HepG2 (cell line): Measurements from ENCODE around the gene LIMD2. TPM values are rescaled to one million over a fixed set of nuclear protein-coding genes. Genes with fewer than 3 reads are reported as not detected.

Experiments
- ATAC-seq: fragments of 200-7000 bp; cut with Tn5 transposase; 3 replicates; pipeline ENCODE4 v1.9.1; 2020; ENCODE audit warnings: mild to moderate bottlenecking, moderate library complexity
- BruUV-seq: library from RNA; stranded (reverse); fragments of 400-500 nt; replicated peaks from 2 replicates; lab custom pipeline; 2021; lab: Mats Ljungman, UMichigan
- CTCF ChIA-PET: fragments of 300-600 bp; formaldehyde crosslinking; extraction: SDS; loops from one replicate; lab custom pipeline; 2021; ENCODE audit warnings: low total read pairs, inconsistent platforms, low intra/inter-chr PET ratio; lab: Yijun Ruan, JAX
- POLR2A ChIA-PET: fragments of 350-600 bp; sonication (Branson Sonifier 250); formaldehyde crosslinking; loops from one replicate; lab custom pipeline; 2020; ENCODE audit warnings: antibody characterized with exemption, inconsistent platforms; lab: Yijun Ruan, JAX
- DNase-seq: peaks from one replicate; pipeline ENCODE4 v3.0.0-alpha.2; 2015; ENCODE audit warnings: low spot score
- FAIRE-seq: peaks from 3 replicates; lab custom pipeline; 2011; peaks lifted over from hg19 to GRCh38; lab: Jason Lieb, UNC
- H2AFZ ChIP-seq: one replicate; pipeline ENCODE4 v1.6.1; 2011; ENCODE audit warnings: low read length, inconsistent platforms
- H3K27ac ChIP-seq: fragments of 300-600 bp; 3 replicates; pipeline ENCODE4 v1.8.0; 2011; ENCODE audit warnings: mixed run types, mild to moderate bottlenecking, mixed read lengths, low read length, inconsistent platforms; ENCODE audit not compliant: insufficient read depth; ENCODE audit errors: extremely low read length
- H3K27me3 ChIP-seq, 2 experiments: fragments of 200-600 bp in 1 of 2; 2 replicates in 1 of 2; 3 replicates in 1 of 2; pipeline versions ENCODE4 v1.6.0 to v1.8.0; 2011; ENCODE audit warnings: low read length in 2 of 2, mild to moderate bottlenecking in 2 of 2, moderate library complexity in 2 of 2, inconsistent platforms in 1 of 2; ENCODE audit not compliant: insufficient read depth in 2 of 2, control insufficient read depth in 1 of 2
- H3K36me3 ChIP-seq, 2 experiments: fragments of 200-600 bp in 1 of 2; replicated peaks in 1 of 2; 2 replicates in 1 of 2; 3 replicates in 1 of 2; pipeline versions ENCODE4 v1.5.1 to v1.8.0; 2011; ENCODE audit warnings: low read length in 2 of 2, inconsistent platforms in 1 of 2; ENCODE audit not compliant: insufficient read depth in 2 of 2, control insufficient read depth in 1 of 2
- H3K4me1 ChIP-seq: 2 replicates; pipeline ENCODE4 v1.5.1; 2012; ENCODE audit warnings: low read length, inconsistent platforms; ENCODE audit not compliant: insufficient read depth
- H3K4me2 ChIP-seq: 2 replicates; pipeline ENCODE4 v1.6.0; 2011; ENCODE audit warnings: low read depth, low read length, inconsistent platforms
- H3K4me3 ChIP-seq, 3 experiments: fragments of 200-600 bp in 1 of 3; sonication (generic), shearing (Covaris generic) in 1 of 3; replicated peaks in 1 of 3; 2 replicates each; pipeline ENCODE4 v1.5.1; 2011 to 2016; ENCODE audit warnings: low read length in 3 of 3, inconsistent platforms in 2 of 3, low read depth in 2 of 3, mild to moderate bottlenecking in 2 of 3, control low read depth in 1 of 3, mixed read lengths in 1 of 3; ENCODE audit not compliant: insufficient read depth in 1 of 3
- H3K79me2 ChIP-seq: one replicate; pipeline ENCODE4 v1.6.1; 2011; ENCODE audit warnings: low read length, inconsistent platforms; ENCODE audit not compliant: insufficient read depth
- H3K9ac ChIP-seq: 2 replicates; pipeline ENCODE4 v1.6.0; 2011; ENCODE audit warnings: mild to moderate bottlenecking, low read depth, low read length, inconsistent platforms; ENCODE audit not compliant: insufficient read depth
- H3K9me3 ChIP-seq: 2 replicates; pipeline ENCODE4 v1.5.1; 2012; ENCODE audit warnings: mild to moderate bottlenecking, low read length
- H4K20me1 ChIP-seq: 2 replicates; pipeline ENCODE4 v1.6.0; 2011; ENCODE audit warnings: inconsistent platforms, mild to moderate bottlenecking, low read length, moderate library complexity; ENCODE audit not compliant: insufficient read depth
- HNF4A ChIP-seq: sonication (generic); formaldehyde crosslinking; IDR thresholded peaks from 2 replicates; pipeline ENCODE4 v1.4.0; 2020; ENCODE audit warnings: missing genetic modification reagents
- YEATS2 ChIP-seq: sonication (generic); formaldehyde crosslinking; IDR thresholded peaks from 2 replicates; pipeline ENCODE4 v1.4.0; 2020; ENCODE audit warnings: missing genetic modification reagents, borderline replicate concordance
- ZEB1 ChIP-seq: IDR thresholded peaks from 2 replicates; pipeline ENCODE4 v1.6.1; 2012; ENCODE audit warnings: mild to moderate bottlenecking, low read depth, inconsistent platforms; ENCODE audit not compliant: insufficient replicate concordance
- ZNF562 ChIP-seq: sonication (generic); formaldehyde crosslinking; IDR thresholded peaks from 2 replicates; pipeline ENCODE4 v1.8.0; 2022; ENCODE audit warnings: missing genetic modification reagents, borderline replicate concordance
- WGBS: methylation state at CpG from one replicate; pipeline ENCODE4 v1.1.6; 2017; ENCODE audit warnings: low lambda C conversion rate; 5-methylcytosine and 5-hydroxymethylcytosine counted together
- in situ Hi-C: cut with HindIII; loops from 2 replicates; pipeline ENCODE4 v1.10.0; 2017; ENCODE audit warnings: low pct_unique_long_range_greater_than_20kb; ENCODE audit not compliant: extremely low pct_ligation_motif_present
- intact Hi-C: fragments of 100-400 bp; cut with micrococcal nuclease; formaldehyde crosslinking; loops from one replicate; pipeline ENCODE4 v1.10.0; 2022; ENCODE audit not compliant: unreplicated experiment
- polyA plus RNA-seq, 8 experiments: library from polyadenylated mRNA; depleted of rRNA in 3 of 8; stranded (reverse) in 7 of 8; unstranded in 1 of 8; fragments of >200 nt; fragmentation: Illumina TruSeq in 4 of 8; extraction: Trizol in 4 of 8; gene quantifications; 2 replicates each; pipeline versions ENCODE4 v1.2.1 to v1.2.3, GENCODE V29; 2011 to 2016; ENCODE audit warnings: low read depth in 4 of 8, missing spikeins in 1 of 8, mixed read lengths in 1 of 8; ENCODE audit not compliant: insufficient read depth in 1 of 8
- total RNA-seq, 5 experiments: library from RNA; depleted of rRNA; stranded (reverse); fragments of >200 nt; fragmentation: Illumina TruSeq; extraction: Trizol; gene quantifications; 2 replicates each; pipeline ENCODE4 v1.2.3, GENCODE V29; 2016; ENCODE audit warnings: low read depth in 1 of 5
- TF ChIP-seq, protein P1 (sequence below): sonication (generic); formaldehyde crosslinking; IDR thresholded peaks from 2 replicates; pipeline ENCODE4 v1.5.0; 2020; ENCODE audit warnings: mild to moderate bottlenecking, missing genetic modification reagents, moderate library complexity

LIMD2 gene
- total and polyA plus RNA-seq, 2 of the 13 experiments (the other 11 are each of a cell fraction or from before 2014, with no cell fraction given), result 9.0 to 20.8 TPM

DNA sequence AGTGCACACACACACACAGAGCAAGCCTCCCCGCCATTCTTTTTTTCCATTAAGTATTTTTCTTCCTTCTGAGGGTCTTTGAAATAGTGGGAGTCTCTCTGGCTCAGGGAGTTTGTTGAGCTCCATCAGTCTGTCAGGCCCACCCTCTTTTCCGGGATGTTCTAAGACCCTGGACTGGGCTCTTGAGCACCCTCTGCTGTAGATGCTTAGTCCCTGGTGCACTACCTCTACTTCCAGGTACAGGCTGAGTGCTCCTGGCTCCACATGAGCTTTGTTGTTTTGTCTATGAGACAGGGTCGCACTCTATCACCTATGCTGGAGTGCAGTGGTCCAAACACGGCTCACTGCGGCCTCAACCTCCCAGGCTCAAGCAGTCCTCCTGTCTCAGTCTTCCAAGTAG is 20.7 kb downstream of the LIMD2 start:
- BruUV-seq, result no TSS peak
- Histone ChIP-seq H3K36me3 (peaks cover 14 to 41% of the 10 kb centered on the region in 2 experiments; a peak in 4 of 5 replicates), H2AFZ (no peak overlapping the region), H3K79me2 (no peaks in the 10 kb centered on the region), H3K9me3 (no peaks in the 10 kb centered on the region), H3K4me1 (peaks cover 20% of the 10 kb centered on the region), H3K9ac (no peak overlapping the region), H3K27ac (no peak overlapping the region), H3K27me3 (no peaks in the 10 kb centered on the region), H3K4me2 (no peak overlapping the region), H3K4me3 (no peak overlapping the region), H4K20me1 (no peaks in the 10 kb centered on the region)
- POLR2A ChIA-PET, result no interaction called here
- intact Hi-C loops (loop anchor here (5.0 kb wide), 1 partner anchor 57 kb away; the partner anchor contains the start of gene MAP3K3), in situ Hi-C loops (no loop called here)
- CTCF ChIA-PET, result no interaction called here
- TF ChIP-seq, protein P1, sequence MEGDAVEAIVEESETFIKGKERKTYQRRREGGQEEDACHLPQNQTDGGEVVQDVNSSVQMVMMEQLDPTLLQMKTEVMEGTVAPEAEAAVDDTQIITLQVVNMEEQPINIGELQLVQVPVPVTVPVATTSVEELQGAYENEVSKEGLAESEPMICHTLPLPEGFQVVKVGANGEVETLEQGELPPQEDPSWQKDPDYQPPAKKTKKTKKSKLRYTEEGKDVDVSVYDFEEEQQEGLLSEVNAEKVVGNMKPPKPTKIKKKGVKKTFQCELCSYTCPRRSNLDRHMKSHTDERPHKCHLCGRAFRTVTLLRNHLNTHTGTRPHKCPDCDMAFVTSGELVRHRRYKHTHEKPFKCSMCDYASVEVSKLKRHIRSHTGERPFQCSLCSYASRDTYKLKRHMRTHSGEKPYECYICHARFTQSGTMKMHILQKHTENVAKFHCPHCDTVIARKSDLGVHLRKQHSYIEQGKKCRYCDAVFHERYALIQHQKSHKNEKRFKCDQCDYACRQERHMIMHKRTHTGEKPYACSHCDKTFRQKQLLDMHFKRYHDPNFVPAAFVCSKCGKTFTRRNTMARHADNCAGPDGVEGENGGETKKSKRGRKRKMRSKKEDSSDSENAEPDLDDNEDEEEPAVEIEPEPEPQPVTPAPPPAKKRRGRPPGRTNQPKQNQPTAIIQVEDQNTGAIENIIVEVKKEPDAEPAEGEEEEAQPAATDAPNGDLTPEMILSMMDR (CRISPR knock-in tag), result peak; percentile 26
- TF ChIP-seq ZNF562 (CRISPR knock-in tag), result no peak
- WGBS, result 95% methylated on average over 5 of the region's 5 CpGs
- ATAC-seq (peak; percentile 32; the same call in 2 of the 3 replicates), DNase-seq (no peak), FAIRE-seq (peak; percentile 34)

DNA sequence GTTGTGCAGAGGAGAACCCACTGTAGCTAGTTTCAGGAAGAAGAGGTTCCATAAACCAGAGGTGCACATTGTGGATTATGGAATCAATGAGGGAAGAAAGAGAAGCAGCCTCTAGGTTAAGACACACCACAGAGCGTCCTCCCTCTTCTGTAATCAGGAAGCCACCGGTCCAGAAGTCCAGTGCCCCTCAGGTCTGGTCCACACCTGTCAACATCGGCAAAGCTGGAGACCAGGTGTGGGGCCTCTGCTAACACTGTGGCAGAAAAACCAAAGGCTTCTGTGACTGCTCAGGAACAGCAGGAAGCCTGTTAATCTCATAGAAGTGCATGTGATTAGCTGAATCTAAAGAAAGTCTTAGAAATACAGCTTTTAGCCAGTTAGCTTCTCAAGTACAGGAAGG is 23.3 kb downstream of the LIMD2 start:
- no peak overlapping the region for H3K9ac ChIP-seq
- intact Hi-C loops, result loop anchor here (5.0 kb wide), 1 partner anchor 54 kb away; the partner anchor contains the start of gene MAP3K3
- H4K20me1 ChIP-seq, result no peaks in the 10 kb centered on the region
- WGBS, result 47% methylated on average over 3 of the region's 3 CpGs
- no peaks in the 10 kb centered on the region for H3K27me3 ChIP-seq
- ChIA-PET POLR2A (interaction anchor here (1.0 to 2.1 kb wide), 3 partner anchors 55 to 167 kb away, joined by 3 to 12 read pairs (median 3); partner anchors contain the start of genes MAP3K3 and SMARCD2), CTCF (no interaction called here)
- in situ Hi-C loops, result no loop called here
- H3K27ac ChIP-seq, result no peak overlapping the region
- H3K4me3 ChIP-seq, result no peak overlapping the region
- no peaks in the 10 kb centered on the region for H3K79me2 ChIP-seq
- TF ChIP-seq HNF4A (CRISPR knock-in tag) (peak; percentile 25; the same call in 1 of the 2 replicates), YEATS2 (CRISPR knock-in tag) (no peak), ZEB1 (peak; percentile 78)
- TF ChIP-seq, all 625 proteins: peak for 2
- no peak for DNase-seq
- peak; percentile 52 for ATAC-seq
- Histone ChIP-seq H3K9me3 (no peaks in the 10 kb centered on the region), H3K4me1 (peaks cover 20% of the 10 kb centered on the region), H3K4me2 (peak overlapping the region; percentile 37; the same call in 1 of the 2 replicates), H2AFZ (no peak overlapping the region), H3K36me3 (peaks cover 9 to 21% of the 10 kb centered on the region in 2 experiments)
- FAIRE-seq, result no peak
- no TSS peak for BruUV-seq
